BLaER1 (cell line): ENCODE data around the gene HLA-DMA.

Experiments
- H3K27ac ChIP-seq: shearing (Covaris generic); formaldehyde crosslinking; 2 replicates; pipeline ENCODE4 v1.8.1; 2022
- H3K27me3 ChIP-seq: shearing (Covaris generic); formaldehyde crosslinking; 2 replicates; pipeline ENCODE4 v1.8.1; 2022
- H3K36me3 ChIP-seq: shearing (Covaris generic); formaldehyde crosslinking; 2 replicates; pipeline ENCODE4 v1.8.1; 2022
- H3K4me1 ChIP-seq: shearing (Covaris generic); formaldehyde crosslinking; 2 replicates; pipeline ENCODE4 v1.8.1; 2022
- H3K4me2 ChIP-seq: shearing (Covaris generic); formaldehyde crosslinking; 2 replicates; pipeline ENCODE4 v1.8.1; 2022
- H3K4me3 ChIP-seq: shearing (Covaris generic); formaldehyde crosslinking; 2 replicates; pipeline ENCODE4 v1.8.1; 2022
- H3K9ac ChIP-seq: shearing (Covaris generic); formaldehyde crosslinking; 2 replicates; pipeline ENCODE4 v1.8.1; 2022
- H3K9me3 ChIP-seq: shearing (Covaris generic); formaldehyde crosslinking; 2 replicates; pipeline ENCODE4 v1.8.1; 2022
- H4K20me1 ChIP-seq: shearing (Covaris generic); formaldehyde crosslinking; 2 replicates; pipeline ENCODE4 v1.8.1; 2022
- Cebpa-rat ChIP-seq: shearing (Covaris generic); IDR thresholded peaks from 2 replicates; pipeline ENCODE4 v1.8.1; 2022

Gene HLA-DMA

GRCh38 chr6:32975886-32976285 lies 23.0 kb upstream of the HLA-DMA start:
- peak overlapping the region; percentile 99 for H3K4me2 ChIP-seq
- H3K9me3 ChIP-seq, result no peaks in the 10 kb centered on the region; the same call in 1 of the 2 replicates
- H3K4me3 ChIP-seq, result peak overlapping the region; percentile 100
- H3K27ac ChIP-seq, result no peak overlapping the region
- no peaks in the 10 kb centered on the region for H3K27me3 ChIP-seq
- peaks cover 57% of the 10 kb centered on the region for H3K4me1 ChIP-seq
- peaks cover 88% of the 10 kb centered on the region for H4K20me1 ChIP-seq
- peaks cover 87% of the 10 kb centered on the region for H3K36me3 ChIP-seq
- TF ChIP-seq Cebpa-rat, result no peak
- H3K9ac ChIP-seq, result peak overlapping the region; percentile 99; the same call in 1 of the 2 replicates

- Histone ChIP-seq H3K27ac (peak overlapping the region; percentile 94), H3K4me2 (peak overlapping the region; percentile 99), H3K4me1 (peaks cover 46% of the 10 kb centered on the region), H4K20me1 (peaks cover 76% of the 10 kb centered on the region), H3K9ac (peak overlapping the region; percentile 99), H3K4me3 (peak overlapping the region; percentile 100), H3K27me3 (no peaks in the 10 kb centered on the region), H3K9me3 (no peaks in the 10 kb centered on the region; the same call in 1 of the 2 replicates), H3K36me3 (peaks cover 75% of the 10 kb centered on the region)
- no peak for TF ChIP-seq Cebpa-rat
These were observed 21.8 kb upstream of the HLA-DMA start for GRCh38 chr6:32974541-32975308.

GRCh38 chr6:32974016-32974333 lies 21.1 kb upstream of the HLA-DMA start:
- no peak for TF ChIP-seq Cebpa-rat
- Histone ChIP-seq H3K9ac (peak overlapping the region; percentile 99), H4K20me1 (peaks cover 69% of the 10 kb centered on the region), H3K27ac (peak overlapping the region; percentile 94), H3K36me3 (peaks cover 68% of the 10 kb centered on the region), H3K9me3 (no peaks in the 10 kb centered on the region; the same call in 1 of the 2 replicates), H3K4me2 (peak overlapping the region; percentile 99), H3K4me3 (peak overlapping the region; percentile 100), H3K4me1 (peaks cover 44% of the 10 kb centered on the region), H3K27me3 (no peaks in the 10 kb centered on the region)

GRCh38 chr6:32973144-32974015 lies 20.5 kb upstream of the HLA-DMA start:
- Histone ChIP-seq H3K36me3 (peaks cover 62% of the 10 kb centered on the region), H3K9me3 (no peaks in the 10 kb centered on the region; the same call in 1 of the 2 replicates), H4K20me1 (peaks cover 63% of the 10 kb centered on the region), H3K4me2 (peak overlapping the region; percentile 99), H3K4me3 (peak overlapping the region; percentile 100), H3K9ac (peak overlapping the region; percentile 99), H3K4me1 (peaks cover 41% of the 10 kb centered on the region), H3K27ac (peak overlapping the region; percentile 94), H3K27me3 (no peaks in the 10 kb centered on the region)
- no peak for TF ChIP-seq Cebpa-rat

GRCh38 chr6:32972353-32973143 lies 19.7 kb upstream of the HLA-DMA start:
- no peaks in the 10 kb centered on the region for H3K27me3 ChIP-seq
- peaks cover 53% of the 10 kb centered on the region for H3K36me3 ChIP-seq
- peaks cover 54% of the 10 kb centered on the region for H4K20me1 ChIP-seq
- H3K9me3 ChIP-seq, result no peaks in the 10 kb centered on the region; the same call in 1 of the 2 replicates
- no peak for TF ChIP-seq Cebpa-rat
- peak overlapping the region; percentile 100 for H3K4me3 ChIP-seq
- peak overlapping the region; percentile 99 for H3K9ac ChIP-seq
- peak overlapping the region; percentile 94 for H3K27ac ChIP-seq
- H3K4me1 ChIP-seq, result peaks cover 33% of the 10 kb centered on the region
- H3K4me2 ChIP-seq, result peak overlapping the region; percentile 99

GRCh38 chr6:32971581-32972352 lies 18.9 kb upstream of the HLA-DMA start:
- H4K20me1 ChIP-seq, result peaks cover 46% of the 10 kb centered on the region
- peaks cover 32% of the 10 kb centered on the region for H3K4me1 ChIP-seq
- peak overlapping the region; percentile 99 for H3K4me2 ChIP-seq
- peak overlapping the region; percentile 100 for H3K4me3 ChIP-seq
- no peak for TF ChIP-seq Cebpa-rat
- peak overlapping the region; percentile 99 for H3K9ac ChIP-seq
- H3K27ac ChIP-seq, result peak overlapping the region; percentile 100
- no peaks in the 10 kb centered on the region; the same call in 1 of the 2 replicates for H3K9me3 ChIP-seq
- H3K36me3 ChIP-seq, result peaks cover 46% of the 10 kb centered on the region
- H3K27me3 ChIP-seq, result no peaks in the 10 kb centered on the region

GRCh38 chr6:32971242-32971580 lies 18.3 kb upstream of the HLA-DMA start:
- Histone ChIP-seq H3K36me3 (peaks cover 40% of the 10 kb centered on the region), H3K9me3 (no peaks in the 10 kb centered on the region; the same call in 1 of the 2 replicates), H3K4me1 (peaks cover 32% of the 10 kb centered on the region), H3K4me3 (peak overlapping the region; percentile 87), H3K9ac (peak overlapping the region; percentile 99), H3K27me3 (no peaks in the 10 kb centered on the region), H3K27ac (peak overlapping the region; percentile 100), H4K20me1 (peaks cover 41% of the 10 kb centered on the region), H3K4me2 (peak overlapping the region; percentile 74)
- TF ChIP-seq Cebpa-rat, result no peak

GRCh38 chr6:32970413-32971241 lies 17.7 kb upstream of the HLA-DMA start:
- H3K27me3 ChIP-seq, result no peaks in the 10 kb centered on the region
- H4K20me1 ChIP-seq, result peaks cover 35% of the 10 kb centered on the region
- peak overlapping the region; percentile 100 for H3K27ac ChIP-seq
- peaks cover 34% of the 10 kb centered on the region for H3K36me3 ChIP-seq
- TF ChIP-seq Cebpa-rat, result no peak
- peak overlapping the region; percentile 87 for H3K4me3 ChIP-seq
- no peaks in the 10 kb centered on the region; the same call in 1 of the 2 replicates for H3K9me3 ChIP-seq
- peaks cover 32% of the 10 kb centered on the region for H3K4me1 ChIP-seq
- H3K9ac ChIP-seq, result peak overlapping the region; percentile 99
- peak overlapping the region; percentile 87 for H3K4me2 ChIP-seq
